HepG2 (cell line): ENCODE results near the gene TJAP1. TPM values are rescaled to one million over a fixed set of nuclear protein-coding genes. Genes with fewer than 3 reads are reported as not detected.

ENCODE experiments used
- BRD4 ChIP-seq: sonication (generic); formaldehyde crosslinking; IDR thresholded peaks from 2 replicates; pipeline ENCODE4 v1.4.0; 2020; ENCODE audit warnings: missing genetic modification reagents
- CREB1 ChIP-seq, 2 experiments: fragments of 450-650 bp in 1 of 2; IDR thresholded peaks; 2 replicates each; pipeline ENCODE4 v1.6.1; 2016 to 2017; ENCODE audit warnings: control low read depth in 1 of 2, mild to moderate bottlenecking in 1 of 2, missing compliant biosample characterization in 1 of 2, missing genetic modification characterization in 1 of 2
- GLI4 ChIP-seq: sonication (generic); formaldehyde crosslinking; IDR thresholded peaks from 2 replicates; pipeline ENCODE4 v1.5.1; 2020; ENCODE audit warnings: missing genetic modification reagents, mild to moderate bottlenecking, moderate library complexity, borderline replicate concordance
- GZF1 ChIP-seq: sonication (generic); formaldehyde crosslinking; IDR thresholded peaks from 2 replicates; pipeline ENCODE4 v1.5.1; 2020; ENCODE audit warnings: mild to moderate bottlenecking, missing genetic modification reagents
- HIC2 ChIP-seq: sonication (generic); formaldehyde crosslinking; IDR thresholded peaks from 2 replicates; pipeline ENCODE4 v1.9.0; 2022; ENCODE audit warnings: low read depth, missing genetic modification reagents
- HOXA3 ChIP-seq: sonication (generic); formaldehyde crosslinking; IDR thresholded peaks from 2 replicates; pipeline ENCODE4 v1.5.0; 2020; ENCODE audit warnings: missing genetic modification reagents
- HOXA9 ChIP-seq: sonication (generic); formaldehyde crosslinking; IDR thresholded peaks from 2 replicates; pipeline ENCODE4 v1.8.1; 2022; ENCODE audit warnings: missing genetic modification reagents, mild to moderate bottlenecking, moderate library complexity, borderline replicate concordance
- ISL2 ChIP-seq: sonication (generic); formaldehyde crosslinking; IDR thresholded peaks from 2 replicates; pipeline ENCODE4 v1.5.0; 2020; ENCODE audit warnings: missing genetic modification reagents
- NKX3-1 ChIP-seq: sonication (generic); formaldehyde crosslinking; IDR thresholded peaks from 2 replicates; pipeline ENCODE4 v1.5.0; 2020; ENCODE audit warnings: missing genetic modification reagents
- NR1H2 ChIP-seq: sonication (generic); formaldehyde crosslinking; IDR thresholded peaks from 2 replicates; pipeline ENCODE4 v1.8.1; 2022; ENCODE audit warnings: low read depth, missing genetic modification reagents, borderline replicate concordance
- ONECUT2 ChIP-seq: sonication (generic); formaldehyde crosslinking; IDR thresholded peaks from 2 replicates; pipeline ENCODE4 v1.4.0; 2020; ENCODE audit warnings: missing genetic modification reagents
- PAWR ChIP-seq: sonication (generic); formaldehyde crosslinking; IDR thresholded peaks from 2 replicates; pipeline ENCODE4 v1.4.0; 2020; ENCODE audit warnings: missing genetic modification reagents, mild to moderate bottlenecking, borderline replicate concordance
- RXRB ChIP-seq: IDR thresholded peaks from 2 replicates; pipeline ENCODE4 v1.6.1; 2016; ENCODE audit warnings: borderline replicate concordance, missing genetic modification reagents, missing compliant biosample characterization
- SNAPC2 ChIP-seq: sonication (generic); formaldehyde crosslinking; IDR thresholded peaks from 2 replicates; pipeline ENCODE4 v1.8.1; 2022; ENCODE audit warnings: mild to moderate bottlenecking, missing genetic modification reagents
- STAG1 ChIP-seq: sonication (generic); formaldehyde crosslinking; IDR thresholded peaks from 2 replicates; pipeline ENCODE4 v1.4.0; 2020; ENCODE audit warnings: missing genetic modification reagents
- SYNCRIP ChIP-seq: fragments of 200-400 bp; formaldehyde crosslinking; IDR thresholded peaks from 2 replicates; pipeline ENCODE4 v1.6.1; 2018; ENCODE audit warnings: mild to moderate bottlenecking, low read depth, low read length; ENCODE audit not compliant: insufficient read depth
- ZBTB25 ChIP-seq: IDR thresholded peaks from 2 replicates; pipeline ENCODE4 v1.6.1; 2018; ENCODE audit warnings: missing genetic modification reagents
- ZFP36L1 ChIP-seq: sonication (generic); formaldehyde crosslinking; IDR thresholded peaks from 2 replicates; pipeline ENCODE4 v1.8.0; 2022; ENCODE audit warnings: mild to moderate bottlenecking, missing genetic modification reagents, moderate library complexity
- ZFP62 ChIP-seq: sonication (generic); formaldehyde crosslinking; IDR thresholded peaks from 2 replicates; pipeline ENCODE4 v1.4.0; 2020; ENCODE audit warnings: missing genetic modification reagents
- ZGPAT ChIP-seq: IDR thresholded peaks from 2 replicates; pipeline ENCODE4 v1.6.1; 2016; ENCODE audit warnings: mild to moderate bottlenecking
- ZNF205 ChIP-seq: IDR thresholded peaks from 2 replicates; pipeline ENCODE4 v1.6.1; 2018; ENCODE audit warnings: missing biosample characterization, missing genetic modification reagents
- ZNF335 ChIP-seq: sonication (generic); formaldehyde crosslinking; IDR thresholded peaks from 2 replicates; pipeline ENCODE4 v1.4.0; 2020; ENCODE audit warnings: missing genetic modification reagents
- ZNF850 ChIP-seq: sonication (generic); formaldehyde crosslinking; conservative IDR thresholded peaks from 2 replicates; pipeline ENCODE4 v1.9.0; 2021; ENCODE audit warnings: mild to moderate bottlenecking, missing genetic modification reagents
- polyA plus RNA-seq, 8 experiments: library from polyadenylated mRNA; depleted of rRNA in 3 of 8; stranded (reverse) in 7 of 8; unstranded in 1 of 8; fragments of >200 nt; fragmentation: Illumina TruSeq in 4 of 8; extraction: Trizol in 4 of 8; gene quantifications; 2 replicates each; pipeline versions ENCODE4 v1.2.1 to v1.2.3, GENCODE V29; 2011 to 2016; ENCODE audit warnings: low read depth in 4 of 8, missing spikeins in 1 of 8, mixed read lengths in 1 of 8; ENCODE audit not compliant: insufficient read depth in 1 of 8
- total RNA-seq, 5 experiments: library from RNA; depleted of rRNA; stranded (reverse); fragments of >200 nt; fragmentation: Illumina TruSeq; extraction: Trizol; gene quantifications; 2 replicates each; pipeline ENCODE4 v1.2.3, GENCODE V29; 2016; ENCODE audit warnings: low read depth in 1 of 5
- TF ChIP-seq, protein P1 (sequence below): sonication (generic); formaldehyde crosslinking; IDR thresholded peaks from 2 replicates; pipeline ENCODE4 v1.4.0; 2020; ENCODE audit warnings: mild to moderate bottlenecking, missing genetic modification reagents
- TF ChIP-seq, protein P2 (sequence below): sonication (generic); formaldehyde crosslinking; IDR thresholded peaks from 2 replicates; pipeline ENCODE4 v1.4.0; 2020; ENCODE audit warnings: mild to moderate bottlenecking, low read depth, missing genetic modification reagents

Gene TJAP1
- total and polyA plus RNA-seq, 2 of the 13 experiments (the other 11 are each of a cell fraction or from before 2014, with no cell fraction given) = 15.7 to 41.6 TPM

DNA sequence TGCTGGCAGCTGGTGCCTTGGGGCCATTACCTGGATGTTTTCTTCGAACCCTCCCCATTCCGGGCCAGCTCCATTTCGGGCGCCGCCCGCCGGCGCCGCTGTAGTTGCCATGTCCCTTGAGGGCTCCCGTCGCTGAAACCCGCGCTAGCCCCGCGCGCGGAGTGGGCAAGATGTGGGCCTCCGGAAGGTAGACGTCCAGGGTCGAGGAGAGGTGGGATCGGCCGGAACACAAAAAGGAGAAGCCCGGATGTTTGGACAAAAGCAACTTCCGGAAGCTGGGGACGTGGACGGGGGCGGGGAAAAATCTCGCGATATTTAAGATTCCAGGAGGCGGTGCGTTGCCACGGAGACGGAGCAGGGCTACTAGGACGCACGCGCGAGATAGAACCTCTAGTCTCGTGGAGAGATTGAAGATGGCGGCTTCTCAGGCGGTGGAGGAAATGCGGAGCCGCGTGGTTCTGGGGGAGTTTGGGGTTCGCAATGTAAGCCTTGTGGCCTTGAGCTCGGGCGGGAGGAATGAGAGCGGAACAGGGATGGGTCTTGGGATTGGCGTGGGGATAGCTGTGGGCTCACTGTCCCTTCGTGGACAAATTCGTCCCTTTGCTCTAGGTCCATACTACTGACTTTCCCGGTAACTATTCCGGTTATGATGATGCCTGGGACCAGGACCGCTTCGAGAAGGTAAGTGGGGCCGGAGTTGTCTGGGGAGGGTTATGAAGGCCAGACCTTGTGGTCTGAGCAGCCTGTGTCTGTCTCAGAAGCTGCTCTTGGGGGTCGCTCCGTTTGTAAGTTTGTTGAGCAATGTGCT is 39.5 kb downstream of the TJAP1 start, which contains the start of the genes POLR1C and YIPF3 (continued):
- TF ChIP-seq PAWR (CRISPR knock-in tag) (no peak), ISL2 (peak; percentile 56), NKX3-1 (CRISPR knock-in tag) (peak; percentile 57; the same call in 1 of the 2 replicates), ZFP36L1 (CRISPR knock-in tag) (peak; percentile 72; the same call in 1 of the 2 replicates), ZBTB25 (CRISPR knock-in tag) (peak; percentile 60; the same call in 1 of the 2 replicates), HIC2 (no peak), GZF1 (CRISPR knock-in tag) (no peak), SNAPC2 (no peak), ZNF335 (CRISPR knock-in tag) (peak; percentile 90; the same call in 1 of the 2 replicates), STAG1 (CRISPR knock-in tag) (peak; percentile 15; the same call in 1 of the 2 replicates), GLI4 (CRISPR knock-in tag) (no peak), HOXA9 (no peak), ZNF205 (peak; percentile 89; the same call in 1 of the 2 replicates), ZFP62 (no peak; the same call in 1 of the 2 replicates), BRD4 (CRISPR knock-in tag) (peak; percentile 87), ONECUT2 (CRISPR knock-in tag) (0 out of 2 replicates have a peak, but pooled peaks have one; percentile 22), CREB1 (IDR thresholded peaks at IDR 0.05) (peak; percentile 33; the same call in 1 of the 2 replicates), CREB1 (CRISPR knock-in tag; IDR thresholded peaks at IDR 0.05) (peak; percentile 83), HOXA3 (CRISPR knock-in tag) (peak; percentile 93), ZNF850 (CRISPR knock-in tag) (no peak), NR1H2 (CRISPR knock-in tag) (no peak), SYNCRIP (no peak), RXRB (CRISPR knock-in tag) (peak; percentile 75), ZGPAT (CRISPR knock-in tag) (peak; percentile 91)
- TF ChIP-seq, protein P1, sequence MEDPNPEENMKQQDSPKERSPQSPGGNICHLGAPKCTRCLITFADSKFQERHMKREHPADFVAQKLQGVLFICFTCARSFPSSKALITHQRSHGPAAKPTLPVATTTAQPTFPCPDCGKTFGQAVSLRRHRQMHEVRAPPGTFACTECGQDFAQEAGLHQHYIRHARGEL (CRISPR knock-in tag) = 0 out of 2 replicates have a peak, but pooled peaks have one; percentile 55
- TF ChIP-seq, protein P2, sequence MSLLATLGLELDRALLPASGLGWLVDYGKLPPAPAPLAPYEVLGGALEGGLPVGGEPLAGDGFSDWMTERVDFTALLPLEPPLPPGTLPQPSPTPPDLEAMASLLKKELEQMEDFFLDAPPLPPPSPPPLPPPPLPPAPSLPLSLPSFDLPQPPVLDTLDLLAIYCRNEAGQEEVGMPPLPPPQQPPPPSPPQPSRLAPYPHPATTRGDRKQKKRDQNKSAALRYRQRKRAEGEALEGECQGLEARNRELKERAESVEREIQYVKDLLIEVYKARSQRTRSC = no peak
